GM19468 (cell line): ENCODE results near the gene MAGEC1.
"Not testable (repeated sequence)": the region's sequence is repeated elsewhere in the genome, so short reads cannot be mapped to it uniquely, and the experiment has no call there.

Source experiments
- ATAC-seq: cut with Tn5 transposase; IDR thresholded peaks from one replicate; pipeline ENCODE4 v1.9.1; 2021; ENCODE audit warnings: mild to moderate bottlenecking, moderate library complexity, moderate number of reproducible peaks; ENCODE audit not compliant: unreplicated experiment; ENCODE audit errors: extremely low read depth

The MAGEC1 gene, protein sequence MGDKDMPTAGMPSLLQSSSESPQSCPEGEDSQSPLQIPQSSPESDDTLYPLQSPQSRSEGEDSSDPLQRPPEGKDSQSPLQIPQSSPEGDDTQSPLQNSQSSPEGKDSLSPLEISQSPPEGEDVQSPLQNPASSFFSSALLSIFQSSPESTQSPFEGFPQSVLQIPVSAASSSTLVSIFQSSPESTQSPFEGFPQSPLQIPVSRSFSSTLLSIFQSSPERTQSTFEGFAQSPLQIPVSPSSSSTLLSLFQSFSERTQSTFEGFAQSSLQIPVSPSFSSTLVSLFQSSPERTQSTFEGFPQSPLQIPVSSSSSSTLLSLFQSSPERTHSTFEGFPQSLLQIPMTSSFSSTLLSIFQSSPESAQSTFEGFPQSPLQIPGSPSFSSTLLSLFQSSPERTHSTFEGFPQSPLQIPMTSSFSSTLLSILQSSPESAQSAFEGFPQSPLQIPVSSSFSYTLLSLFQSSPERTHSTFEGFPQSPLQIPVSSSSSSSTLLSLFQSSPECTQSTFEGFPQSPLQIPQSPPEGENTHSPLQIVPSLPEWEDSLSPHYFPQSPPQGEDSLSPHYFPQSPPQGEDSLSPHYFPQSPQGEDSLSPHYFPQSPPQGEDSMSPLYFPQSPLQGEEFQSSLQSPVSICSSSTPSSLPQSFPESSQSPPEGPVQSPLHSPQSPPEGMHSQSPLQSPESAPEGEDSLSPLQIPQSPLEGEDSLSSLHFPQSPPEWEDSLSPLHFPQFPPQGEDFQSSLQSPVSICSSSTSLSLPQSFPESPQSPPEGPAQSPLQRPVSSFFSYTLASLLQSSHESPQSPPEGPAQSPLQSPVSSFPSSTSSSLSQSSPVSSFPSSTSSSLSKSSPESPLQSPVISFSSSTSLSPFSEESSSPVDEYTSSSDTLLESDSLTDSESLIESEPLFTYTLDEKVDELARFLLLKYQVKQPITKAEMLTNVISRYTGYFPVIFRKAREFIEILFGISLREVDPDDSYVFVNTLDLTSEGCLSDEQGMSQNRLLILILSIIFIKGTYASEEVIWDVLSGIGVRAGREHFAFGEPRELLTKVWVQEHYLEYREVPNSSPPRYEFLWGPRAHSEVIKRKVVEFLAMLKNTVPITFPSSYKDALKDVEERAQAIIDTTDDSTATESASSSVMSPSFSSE

DNA sequence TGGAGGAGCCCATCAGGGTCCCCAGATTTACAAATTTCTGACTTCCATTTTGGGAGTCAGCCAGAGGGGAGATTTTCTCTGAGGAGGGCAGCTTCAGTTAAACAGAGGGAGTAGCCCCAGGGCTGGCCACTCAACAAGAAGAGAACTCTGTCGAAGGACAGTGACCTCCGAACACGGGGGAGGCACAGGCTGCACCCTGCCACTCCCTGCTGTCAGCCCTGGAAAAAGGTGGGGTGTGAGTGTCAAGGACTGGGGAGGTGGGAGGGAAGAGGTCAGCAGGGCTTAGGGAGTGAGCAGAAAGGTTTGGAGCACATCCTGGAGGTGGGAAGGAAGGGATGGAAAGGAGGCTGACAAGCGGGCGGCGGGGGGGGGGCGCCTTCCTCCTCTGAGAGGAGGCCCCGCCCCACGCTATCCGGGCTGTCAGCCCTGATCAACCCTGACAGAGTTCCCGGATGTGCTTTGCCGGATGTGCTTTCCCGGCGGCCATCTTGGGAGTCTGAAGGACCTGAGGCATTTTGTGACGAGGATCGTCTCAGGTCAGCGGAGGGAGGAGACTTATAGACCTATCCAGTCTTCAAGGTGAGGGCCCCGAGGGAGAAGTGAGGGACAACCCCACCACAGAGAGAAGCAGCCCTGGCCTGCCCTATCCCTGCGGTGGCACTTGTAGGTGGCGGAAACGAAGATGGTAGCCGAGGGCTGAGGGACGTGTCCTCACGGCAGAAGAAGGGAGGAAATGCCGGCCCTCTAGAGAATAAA is at the start of gene MAGEC1:
Gene MAGEC1 (plus strand): TSS at position 495 of the 756 bp plus-strand sequence. CDS start 1,179 bp downstream, outside the sequence.
- no peak for ATAC-seq

DNA sequence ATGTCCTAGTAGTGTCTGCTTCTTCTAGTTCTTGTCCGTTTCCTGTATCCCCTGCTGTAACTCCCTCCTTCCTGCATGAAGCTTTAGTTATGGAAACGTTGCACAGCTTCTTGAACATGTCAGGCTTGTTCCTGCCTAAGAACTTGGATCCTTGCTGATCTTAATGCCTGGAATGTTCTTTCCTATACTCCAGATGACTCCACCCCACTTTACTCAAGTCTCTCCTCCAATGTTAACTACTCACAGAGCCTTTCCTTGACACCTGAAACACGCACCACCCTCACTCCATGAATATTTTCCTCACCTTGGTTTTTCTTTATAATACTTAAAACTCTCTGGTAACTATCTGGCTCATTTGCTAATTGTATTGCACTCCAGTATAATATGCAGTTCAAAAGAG is 46.2 kb upstream of the MAGEC1 start:
- ATAC-seq = no peak

DNA sequence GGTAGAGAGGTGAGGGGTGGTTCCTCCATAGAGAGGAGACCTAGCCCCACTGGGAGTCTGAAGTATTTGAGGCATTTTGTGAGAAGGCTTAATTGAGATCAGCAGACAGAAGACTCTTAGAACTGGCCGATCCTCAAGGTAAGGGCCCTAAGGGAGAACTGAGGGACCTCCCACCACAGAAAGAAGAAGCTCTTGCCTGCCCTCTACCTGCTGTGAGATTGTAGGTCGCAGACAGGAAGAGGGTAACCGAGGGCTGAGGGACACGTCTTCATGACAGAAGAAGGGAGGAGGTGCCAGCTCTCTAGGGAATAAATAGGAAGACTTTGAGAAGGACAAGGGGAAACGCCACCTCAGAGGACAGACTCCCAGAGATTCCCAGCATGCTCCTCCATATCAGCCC is 24.1 kb upstream of the MAGEC1 start:
- ATAC-seq = no peak

DNA sequence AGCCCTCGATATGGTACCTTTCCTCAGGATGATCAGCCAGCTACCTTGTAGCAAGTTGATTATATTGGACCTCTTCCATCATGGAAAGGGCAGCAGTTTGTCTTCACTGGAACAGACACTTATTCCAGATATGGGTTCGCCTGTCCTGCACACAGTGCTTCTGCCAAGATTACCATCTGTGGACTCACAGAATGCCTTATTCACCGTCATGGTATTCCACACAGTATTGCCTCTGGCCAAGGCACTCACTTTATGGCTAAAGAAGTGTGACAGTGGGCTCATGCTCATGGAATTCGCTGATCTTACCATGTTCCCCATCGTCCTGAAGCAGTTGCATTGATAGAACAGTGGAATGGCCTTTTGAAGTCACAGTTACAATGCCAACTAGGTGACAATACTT is 14.9 kb upstream of the MAGEC1 start:
- not testable (repeated sequence) for ATAC-seq

DNA sequence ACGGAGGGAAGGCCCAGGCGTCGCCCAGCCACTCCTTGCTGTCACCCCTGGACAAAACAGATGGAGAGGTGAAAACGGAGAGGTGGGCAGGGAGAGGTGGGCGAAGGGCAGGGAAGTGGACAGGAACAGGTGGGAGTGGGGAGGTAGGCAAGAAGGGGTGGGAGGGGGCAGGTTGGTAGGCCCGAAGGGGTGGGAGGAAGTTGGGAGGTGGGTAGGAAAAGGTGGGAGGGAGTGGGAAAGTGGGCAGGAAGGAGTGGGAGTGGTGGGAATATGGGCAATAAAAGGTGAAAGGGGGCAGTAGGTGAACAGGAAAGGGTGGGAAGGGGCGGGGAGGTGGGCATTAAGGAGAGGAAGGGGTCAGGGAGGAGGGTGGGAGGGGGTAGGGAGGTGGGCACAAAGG is 9.0 kb upstream of the MAGEC1 start:
- no peak for ATAC-seq

DNA sequence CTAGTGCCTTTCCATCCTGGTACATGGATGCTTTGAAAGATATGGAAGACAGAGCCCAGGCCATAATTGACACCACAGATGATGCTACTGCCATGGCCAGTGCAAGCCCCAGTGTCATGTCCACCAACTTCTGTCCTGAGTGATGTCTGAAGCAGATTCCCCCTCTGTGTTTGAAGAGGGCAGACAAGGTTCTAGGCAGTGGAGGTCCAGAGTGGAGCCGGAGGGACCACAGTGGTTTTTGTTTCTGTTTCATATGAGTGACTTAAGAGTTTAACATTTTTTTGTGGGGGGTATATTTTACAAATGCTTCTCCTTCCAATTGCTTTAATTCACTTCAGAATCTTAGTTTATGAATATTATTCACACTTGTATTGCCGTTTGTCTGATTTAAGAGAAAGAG is 6.0 kb upstream of the MAGEC1 start:
- no peak for ATAC-seq

DNA sequence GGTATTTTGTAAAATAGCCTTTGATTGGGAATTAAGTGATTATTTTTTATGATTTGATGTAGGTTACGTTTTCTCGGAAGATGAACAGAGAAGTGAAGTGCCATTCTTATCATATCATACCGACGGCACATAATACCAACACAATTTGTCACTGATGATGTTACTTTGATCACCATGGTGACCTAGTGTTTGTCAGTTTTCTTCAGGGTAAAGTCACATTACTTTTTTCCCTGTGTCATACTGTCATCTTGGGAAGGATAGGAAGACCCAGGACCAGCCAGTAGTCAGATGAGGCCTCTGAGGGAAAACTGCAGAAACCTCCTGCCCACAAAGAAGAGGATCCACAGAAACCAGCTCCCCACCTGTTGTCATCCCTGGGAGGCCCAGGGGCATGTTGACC is 1.3 kb upstream of the MAGEC1 start:
- ATAC-seq = no peak

DNA sequence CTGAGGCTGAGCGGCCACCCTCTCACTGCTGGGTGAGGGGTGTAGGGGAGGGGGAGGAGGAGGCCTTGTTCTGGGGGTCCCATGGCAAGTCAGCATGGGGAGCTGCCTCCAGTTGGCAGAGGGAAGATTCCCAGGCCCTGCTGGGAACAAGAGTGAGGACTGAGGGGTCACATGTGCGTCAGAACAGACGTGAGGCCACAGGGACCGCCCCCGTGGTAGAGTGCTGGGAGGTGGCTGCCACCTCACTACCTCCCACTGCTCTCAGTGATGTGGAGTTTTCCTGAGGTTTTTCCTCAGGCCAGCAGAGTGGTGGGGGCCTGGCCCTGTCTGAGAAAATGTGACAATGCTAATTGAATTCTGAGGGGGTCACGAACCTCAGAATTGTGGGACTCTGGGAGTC is 568 bp downstream of the MAGEC1 start:
- ATAC-seq = no peak

DNA sequence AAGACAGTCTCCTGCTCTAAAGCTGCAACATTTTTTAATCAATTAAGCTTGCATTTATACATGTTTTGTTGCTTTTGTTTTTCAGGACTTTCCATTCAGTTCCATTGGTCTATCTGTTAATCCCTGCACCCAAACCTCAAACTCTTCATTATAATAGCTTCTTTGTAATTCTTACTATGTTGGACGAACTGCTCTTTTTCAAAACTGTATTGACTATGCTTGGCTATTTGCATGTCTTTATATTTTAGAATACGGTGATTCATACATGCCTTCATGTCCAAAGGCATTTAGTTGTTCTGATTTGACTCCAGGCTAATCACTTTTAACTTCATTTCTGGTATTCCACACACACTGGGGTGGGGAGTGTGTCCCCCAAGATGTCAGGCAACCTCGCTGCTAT is 14.1 kb downstream of the MAGEC1 start:
- ATAC-seq = no peak

DNA sequence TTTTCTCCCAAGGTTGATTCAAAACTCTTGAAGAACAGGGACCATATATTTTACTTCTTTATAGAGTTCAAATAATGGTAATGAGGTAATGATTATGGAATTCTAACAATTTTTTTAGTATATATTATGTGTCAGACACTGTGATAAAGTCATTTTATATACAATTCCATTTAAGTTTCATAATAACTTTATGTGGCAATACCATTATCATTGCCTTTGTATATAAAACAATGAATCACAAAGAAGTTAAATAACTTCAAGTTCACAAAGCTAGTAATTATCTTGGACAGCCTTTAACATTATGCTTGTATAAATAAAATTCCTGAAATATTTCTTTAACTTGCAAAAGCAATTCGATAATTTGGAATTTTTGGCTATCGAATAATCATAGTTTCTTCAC is 20.6 kb downstream of the MAGEC1 start:
- ATAC-seq = no peak

DNA sequence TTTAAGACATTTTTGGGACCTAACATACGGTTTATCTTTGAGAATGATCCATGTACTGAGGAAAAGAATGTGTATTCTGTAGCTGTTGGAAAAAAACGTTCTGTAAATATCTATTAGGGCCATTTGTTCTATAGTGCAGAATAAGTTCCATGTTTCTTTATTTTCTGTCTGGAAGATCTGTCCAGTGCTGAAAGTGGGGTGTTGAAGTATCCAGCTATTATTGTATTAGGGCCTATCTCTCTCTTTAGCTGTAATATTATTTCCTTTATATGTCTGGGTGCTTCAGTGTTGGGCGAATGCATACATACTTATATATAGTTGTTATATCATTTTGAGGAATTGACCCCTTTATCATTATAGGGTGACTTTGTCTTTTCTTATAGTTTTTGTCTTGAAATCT is 24.7 kb downstream of the MAGEC1 start:
- no peak for ATAC-seq

DNA sequence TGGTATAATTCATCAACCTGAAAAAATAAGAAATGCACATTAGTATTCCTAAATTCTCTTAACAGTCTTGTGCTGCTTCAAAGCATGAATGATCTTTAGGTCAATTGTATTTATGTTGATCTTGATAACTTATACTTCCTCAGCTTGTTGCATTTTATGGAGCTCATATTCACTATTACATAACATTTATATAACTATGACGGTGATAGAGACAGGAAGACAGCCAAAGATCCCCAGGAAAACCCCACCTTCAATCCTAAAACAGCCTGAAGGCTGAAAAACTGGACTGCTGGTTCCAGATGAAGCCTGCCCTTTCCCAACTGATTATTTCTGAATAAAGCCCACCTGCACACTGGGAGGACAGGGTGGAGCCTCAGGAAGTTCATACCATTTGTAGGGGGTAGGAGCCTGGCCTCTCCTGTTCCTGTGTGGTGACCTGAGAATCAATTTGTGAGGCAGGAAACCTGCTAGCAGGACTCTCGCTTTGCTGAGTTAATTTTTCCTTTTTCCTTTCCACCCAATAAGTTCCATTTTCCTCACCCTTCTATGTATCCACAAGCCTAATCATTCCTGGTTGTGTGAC is 30.5 kb downstream of the MAGEC1 start:
- ATAC-seq = no peak

DNA sequence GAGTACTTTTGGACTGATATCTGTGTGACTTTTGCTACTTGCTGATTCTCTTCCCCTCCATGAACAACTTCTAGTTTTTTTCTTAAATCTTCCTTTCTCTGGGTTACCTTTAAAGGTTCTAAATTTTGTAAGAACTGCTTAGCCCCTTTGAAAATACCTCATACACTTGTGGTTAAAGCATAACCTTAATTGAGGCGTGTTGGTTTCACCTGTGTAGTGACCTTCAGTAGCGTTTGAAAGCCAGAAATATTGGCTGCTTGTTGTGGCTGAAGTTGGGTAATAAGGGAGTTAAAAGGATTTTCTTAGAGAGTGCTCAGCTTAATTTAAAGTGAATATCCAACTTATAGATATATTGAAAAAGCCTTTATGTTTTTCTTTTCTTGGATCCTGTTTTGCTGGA is 32.0 kb downstream of the MAGEC1 start:
- ATAC-seq = no peak

DNA sequence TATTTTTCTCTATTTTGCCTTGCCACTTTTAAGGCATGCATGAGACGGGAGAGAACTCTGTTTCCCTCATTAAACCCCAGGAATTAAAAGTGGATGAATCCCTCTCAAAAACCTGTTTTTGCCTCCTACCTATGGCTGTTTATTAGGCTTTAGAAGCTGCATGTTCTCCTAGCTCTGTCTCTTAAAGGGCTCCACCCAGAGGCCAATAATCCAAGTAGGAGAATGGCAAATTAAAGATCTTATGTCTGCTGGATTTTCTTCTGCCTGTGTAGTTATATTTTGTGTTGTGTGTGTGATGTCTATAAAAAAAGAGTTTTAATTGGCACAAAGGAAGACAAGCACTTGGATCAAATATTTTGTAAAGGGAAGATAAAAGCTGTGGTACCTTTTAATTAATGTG is 32.4 kb downstream of the MAGEC1 start:
- ATAC-seq = no peak

DNA sequence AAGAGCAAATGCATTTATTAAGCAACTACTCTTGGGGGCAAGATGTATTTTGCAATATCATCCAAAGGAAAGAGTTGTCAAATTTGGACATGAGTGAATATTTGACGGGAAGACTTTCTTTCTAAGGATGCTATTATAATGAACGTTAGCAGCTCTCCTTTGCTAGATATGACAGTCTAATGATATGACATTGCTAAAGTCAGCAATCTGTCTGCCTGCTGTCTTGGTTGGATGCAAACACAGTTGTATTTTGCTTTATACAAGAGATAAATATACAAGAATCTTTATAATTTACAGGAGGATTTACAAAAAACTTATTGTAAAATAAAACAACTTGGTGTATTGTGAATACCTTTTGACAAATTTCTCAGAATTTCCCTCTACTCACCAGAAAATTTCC is 37.5 kb downstream of the MAGEC1 start:
- no peak for ATAC-seq

DNA sequence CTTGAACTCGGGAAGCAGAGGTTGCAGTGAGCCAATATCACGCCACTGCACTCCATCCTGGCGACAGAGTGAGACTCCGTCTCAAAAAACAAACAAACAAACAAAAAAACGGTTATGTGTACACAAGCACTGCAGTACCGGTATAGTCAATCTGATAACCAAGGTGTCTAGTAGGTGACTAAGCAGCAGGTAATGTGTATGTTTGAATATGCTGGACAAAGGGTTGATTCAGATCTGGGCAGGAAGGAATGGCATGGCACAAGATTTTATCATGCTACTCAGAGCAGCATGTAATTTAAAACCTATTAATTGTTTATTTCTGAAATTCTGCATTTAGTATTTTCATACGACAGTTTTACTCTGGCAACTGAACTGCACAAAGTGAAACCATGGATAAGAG is 41.7 kb downstream of the MAGEC1 start:
- no peak for ATAC-seq

DNA sequence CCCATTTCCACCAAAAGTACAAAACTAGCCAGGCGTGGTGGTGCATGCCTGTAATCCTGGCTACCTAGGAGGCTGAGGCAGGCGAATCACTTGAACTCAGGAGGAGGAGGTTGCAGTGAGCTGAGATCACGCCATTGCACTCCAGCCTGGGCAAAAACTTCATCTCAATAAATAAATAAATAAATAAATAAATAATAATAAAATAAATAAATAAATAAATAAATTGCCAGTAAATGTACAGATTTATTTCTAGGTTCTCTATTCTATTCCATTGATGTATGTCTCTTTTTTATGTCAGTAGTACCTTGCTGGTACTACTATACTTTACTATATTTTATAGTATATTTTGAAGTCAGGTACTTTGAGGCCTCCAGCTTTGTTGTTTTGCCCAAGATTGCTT is 43.7 kb downstream of the MAGEC1 start:
- ATAC-seq = no peak

DNA sequence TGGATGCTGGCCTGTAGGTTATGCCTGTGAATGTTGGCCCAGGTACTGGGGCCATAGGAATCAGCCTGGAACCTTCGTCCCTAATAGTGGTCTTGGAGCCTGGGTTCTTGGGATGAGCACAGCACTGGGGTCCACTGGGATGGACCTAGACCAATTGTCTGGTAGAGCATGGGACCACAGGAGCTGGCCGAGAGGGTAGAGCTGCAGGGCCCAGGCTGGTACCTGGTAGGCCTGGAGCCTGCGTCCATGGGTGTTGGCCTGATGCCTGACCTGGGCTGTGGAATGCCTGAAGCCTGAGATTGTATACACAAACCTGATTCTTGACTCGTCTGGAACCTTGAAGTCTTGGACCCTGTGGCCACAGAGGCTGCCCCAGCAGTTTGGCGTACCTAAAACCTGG is 48.9 kb downstream of the MAGEC1 start:
- ATAC-seq = no peak

DNA sequence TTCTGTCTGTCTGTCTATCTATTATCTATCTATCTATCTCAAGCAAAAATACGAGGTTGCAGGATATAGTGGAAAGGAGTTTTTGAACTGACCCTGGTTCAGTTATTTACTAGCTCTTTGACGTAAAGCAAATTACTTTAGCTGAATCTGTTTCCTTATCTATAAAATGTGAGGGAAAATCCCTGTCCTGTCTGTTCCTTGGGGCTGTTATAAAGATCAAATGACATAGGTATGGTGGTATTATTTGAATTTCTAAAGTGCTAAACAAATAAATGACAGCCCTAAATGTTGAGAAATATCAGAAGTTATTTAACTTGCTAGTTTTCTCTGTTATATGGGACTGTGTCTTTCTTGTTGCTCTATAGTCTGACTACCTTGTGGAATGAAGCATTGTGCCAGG is 55.0 kb downstream of the MAGEC1 start:
- ATAC-seq = no peak
